ENCODE data around the gene TJAP1.
"Not testable (repeated sequence)": the region's sequence is repeated elsewhere in the genome, so short reads cannot be mapped to it uniquely, and the experiment has no call there.

The TJAP1 gene

GRCh38 chr6:43506667-43507471, 29.5 kb downstream of the TJAP1 start:
- DNase-seq: peak; percentile 81 to 84

GRCh38 chr6:43508481-43509141, 31.2 kb downstream of the TJAP1 start:
- no peak for DNase-seq

GRCh38 chr6:43509142-43509983, 32.0 kb downstream of the TJAP1 start:
- no peak for DNase-seq

GRCh38 chr6:43509984-43510826, 32.8 kb downstream of the TJAP1 start, which contains the start of gene LRRC73:
TSS of gene LRRC73 (minus strand) at chr6:43510346. CDS start at chr6:43509785, 561 bp downstream.
- peak; percentile 81 to 85 for DNase-seq

- no peak for DNase-seq
These were observed 33.4 kb downstream of the TJAP1 start for GRCh38 chr6:43510827-43511163.

- DNase-seq: no peak
These were observed 34.5 kb downstream of the TJAP1 start for GRCh38 chr6:43511824-43512415.

GRCh38 chr6:43515808-43516207, 38.4 kb downstream of the TJAP1 start:
- DNase-seq: no peak

- no peak for DNase-seq
These were observed 39.0 kb downstream of the TJAP1 start for GRCh38 chr6:43516367-43516696.

GRCh38 chr6:43516697-43517504, 39.5 kb downstream of the TJAP1 start, which contains the start of the genes POLR1C and YIPF3:
TSS of gene POLR1C (plus strand) at chr6:43517089. CDS start at chr6:43517110, 21 bp downstream.
TSS of gene YIPF3 (minus strand) at chr6:43516926. CDS start at chr6:43516807, 119 bp downstream.
- peak; percentile 95 to 97 for DNase-seq

- DNase-seq: no peak
These were observed 40.4 kb downstream of the TJAP1 start for GRCh38 chr6:43517505-43518357.

GRCh38 chr6:43520097-43520496, 42.7 kb downstream of the TJAP1 start:
- DNase-seq: no peak

GRCh38 chr6:43521836-43522235, 44.5 kb downstream of the TJAP1 start:
- DNase-seq: no peak

- DNase-seq: no peak
These were observed 45.3 kb downstream of the TJAP1 start for GRCh38 chr6:43522547-43523261.

- no peak for DNase-seq
These were observed 45.9 kb downstream of the TJAP1 start for GRCh38 chr6:43523284-43523683.

- DNase-seq: no peak
These were observed 47.2 kb downstream of the TJAP1 start for GRCh38 chr6:43524483-43524961.

GRCh38 chr6:43532201-43532600, 54.8 kb downstream of the TJAP1 start:
- no peak for DNase-seq

GRCh38 chr6:43538986-43539385, 61.6 kb downstream of the TJAP1 start:
- DNase-seq: not testable (repeated sequence)

- DNase-seq: not testable (repeated sequence)
These were observed 62.0 kb downstream of the TJAP1 start for GRCh38 chr6:43539409-43539808.

GRCh38 chr6:43540507-43540906, 63.1 kb downstream of the TJAP1 start:
- DNase-seq: no peak

All from stimulated activated CD4-positive, alpha-beta T cell treated with anti-CD3 and anti-CD28 coated beads, Interleukin-2, amount 100 ng/mL, for 24 hours (primary cell).